SH-SY5Y (cell line): Measurements from ENCODE around the gene OBSCN.

Source experiments
- GATA2 ChIP-seq: IDR thresholded peaks from 2 replicates; pipeline ENCODE4 v1.6.1; 2011; ENCODE audit warnings: mild to moderate bottlenecking, low read depth, low read length
- GATA3 ChIP-seq: IDR thresholded peaks from 2 replicates; pipeline ENCODE4 v1.6.1; 2011; ENCODE audit warnings: low read depth, mild to moderate bottlenecking, low read length, moderate library complexity

- TF ChIP-seq GATA2: no peak
- TF ChIP-seq GATA3: no peak
Observed at GRCh38 chr1:228346731-228347130, 138.9 kb downstream of the OBSCN start.
